IPS-18c (cell line): Measurements from ENCODE around the gene OR7G3.

Experiments
- H3K4me3 ChIP-seq: 2 replicates; pipeline ENCODE4 v1.7.0; 2013; ENCODE audit warnings: low read depth, mild to moderate bottlenecking, low read length, moderate library complexity; ENCODE audit not compliant: insufficient read depth
- H3K9me3 ChIP-seq: one replicate; pipeline ENCODE4 v1.6.1; 2013; ENCODE audit warnings: mild to moderate bottlenecking, low read length, moderate library complexity; ENCODE audit not compliant: control insufficient read depth, insufficient read depth

The OR7G3 gene

DNA sequence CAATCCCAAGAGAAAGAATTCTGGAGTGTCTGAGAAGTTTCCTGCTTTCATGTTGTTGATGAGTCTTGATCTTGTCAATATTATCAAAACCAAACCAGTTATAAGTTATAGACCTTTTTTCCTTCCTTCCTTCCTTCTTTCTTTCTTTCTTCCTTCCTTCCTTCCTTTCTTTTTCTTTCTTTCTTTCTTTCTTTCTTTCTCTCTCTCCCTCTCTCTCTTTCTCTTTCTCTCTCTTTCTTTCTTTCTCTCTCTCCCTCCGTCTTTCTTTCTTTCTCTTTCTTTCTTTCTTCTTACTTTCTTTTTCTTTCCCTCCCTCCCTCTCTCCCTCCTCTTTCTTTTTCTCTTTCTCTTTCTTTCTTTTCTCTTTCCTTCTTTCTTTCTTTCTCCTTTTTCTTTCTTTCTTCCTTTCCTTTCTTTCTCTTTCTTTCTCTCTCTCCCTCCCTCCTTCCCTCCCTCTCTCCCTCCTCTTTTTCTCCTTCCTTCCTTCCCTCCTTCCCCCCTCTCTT, at the start of gene OR7G3:
OR7G3 (minus strand) TSS at position 51 of the 506 bp plus-strand sequence; CDS start at position 51, 0 bp downstream.
- Histone ChIP-seq H3K9me3 (no peaks in the 10 kb centered on the region), H3K4me3 (no peak within 1 kb of the TSS)

DNA sequence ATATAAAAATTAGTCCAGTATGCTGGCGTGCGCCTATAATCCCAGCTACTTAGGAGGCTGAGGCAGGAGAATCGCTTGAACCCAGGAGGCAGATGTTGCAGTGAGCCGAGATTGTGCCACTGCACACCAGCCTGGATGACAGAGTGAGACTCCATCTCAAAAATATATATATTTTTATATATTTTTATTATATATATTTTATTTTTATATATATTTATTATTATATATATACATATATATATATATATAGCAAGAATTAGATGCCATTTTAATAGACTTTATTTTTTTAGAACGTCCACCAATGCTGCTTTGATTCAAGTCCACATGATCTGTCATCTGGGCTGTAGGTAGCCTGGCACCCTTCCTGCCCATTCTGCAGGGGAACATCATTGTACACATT, 48.6 kb upstream of the OR7G3 start:
- Histone ChIP-seq H3K4me3 (no peak overlapping the region), H3K9me3 (no peaks in the 10 kb centered on the region)

DNA sequence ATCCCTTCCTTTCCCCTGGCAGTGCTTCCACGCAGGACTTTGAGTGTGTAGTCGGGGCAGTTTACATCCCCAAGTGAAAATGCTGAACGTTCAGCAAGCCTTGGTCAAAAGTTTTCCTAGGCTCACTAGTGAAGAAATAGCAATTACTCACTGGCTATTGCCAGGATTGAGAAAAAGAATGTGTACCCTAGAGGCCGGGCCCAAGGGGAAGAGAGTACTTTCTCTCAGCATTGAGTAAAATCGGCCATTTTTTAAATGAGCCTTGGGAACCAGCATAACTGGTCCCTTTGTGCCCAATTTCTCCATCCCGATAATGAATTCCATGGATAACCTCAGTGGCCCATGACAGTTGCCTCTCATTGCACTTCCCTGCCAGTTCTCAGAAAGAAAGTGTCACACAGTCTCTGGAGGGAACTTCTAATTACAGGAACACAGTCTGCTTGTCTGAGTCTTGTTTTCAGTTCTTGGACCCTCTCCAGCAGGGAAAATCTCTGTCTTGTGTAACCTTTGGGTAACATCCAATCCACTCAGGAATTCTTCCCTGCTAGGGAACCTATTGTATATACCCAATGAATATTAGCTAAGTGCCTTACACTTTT, 44.7 kb upstream of the OR7G3 start:
- Histone ChIP-seq H3K4me3 (no peak overlapping the region), H3K9me3 (no peaks in the 10 kb centered on the region)

- Histone ChIP-seq H3K4me3 (no peak overlapping the region), H3K9me3 (no peaks in the 10 kb centered on the region)
These were observed 40.1 kb upstream of the OR7G3 start for GRCh38 chr19:9166846-9167245.

GRCh38 chr19:9165261-9165660, 38.5 kb upstream of the OR7G3 start:
- peaks cover 3% of the 10 kb centered on the region for H3K9me3 ChIP-seq

GRCh38 chr19:9161427-9161826, 34.7 kb upstream of the OR7G3 start:
- H3K9me3 ChIP-seq, result peaks cover 5% of the 10 kb centered on the region
- H3K4me3 ChIP-seq, result no peak overlapping the region

More at GRCh38 chr19:9165261-9165660, 38.5 kb upstream of the OR7G3 start:
- H3K4me3 ChIP-seq, result no peak overlapping the region

GRCh38 chr19:9159891-9160290, 33.1 kb upstream of the OR7G3 start:
- Histone ChIP-seq H3K9me3 (peaks cover 5% of the 10 kb centered on the region), H3K4me3 (no peak overlapping the region)

GRCh38 chr19:9156304-9156703, 29.6 kb upstream of the OR7G3 start:
- Histone ChIP-seq H3K4me3 (no peak overlapping the region), H3K9me3 (peaks cover 9% of the 10 kb centered on the region)

DNA sequence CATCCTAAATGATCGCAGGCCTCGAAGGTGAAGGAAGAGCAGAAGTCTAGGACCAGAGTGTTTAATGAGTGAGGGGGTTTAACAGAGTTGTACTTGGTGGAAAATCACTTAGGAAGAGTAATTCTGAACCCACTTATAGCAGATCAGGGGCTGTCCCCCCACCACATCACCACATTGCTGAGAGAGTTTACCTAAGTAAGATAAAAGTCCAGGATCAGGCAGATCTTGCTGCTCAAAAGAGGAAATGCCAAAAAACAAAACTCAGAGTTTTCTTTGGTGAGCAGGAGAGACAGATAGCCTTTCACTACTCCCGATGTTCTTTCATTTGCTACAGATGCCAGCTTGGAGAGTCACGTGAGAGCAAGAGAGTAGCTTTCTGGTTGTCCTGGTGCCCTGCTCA, 28.8 kb upstream of the OR7G3 start:
- H3K4me3 ChIP-seq, result no peak overlapping the region
- H3K9me3 ChIP-seq, result peaks cover 11% of the 10 kb centered on the region

DNA sequence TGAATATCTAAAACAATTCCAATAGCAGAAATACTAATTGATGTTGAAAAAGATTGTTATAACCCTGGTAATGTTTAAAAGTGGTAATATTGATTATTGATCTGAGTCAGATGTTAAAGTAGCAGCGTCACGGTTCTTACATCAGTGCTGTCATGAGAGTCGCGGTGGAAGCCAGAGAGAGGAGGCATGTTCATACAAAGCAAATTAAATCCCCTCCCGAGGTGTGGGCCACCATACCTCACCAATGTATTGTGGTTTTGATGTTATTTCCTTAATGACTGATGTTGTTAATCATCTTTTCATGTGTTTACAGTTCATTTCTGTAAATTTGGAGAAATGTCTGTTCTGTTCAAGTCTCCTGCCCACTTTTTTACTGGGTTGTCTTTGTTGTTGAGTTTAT, 24.6 kb upstream of the OR7G3 start:
- Histone ChIP-seq H3K4me3 (no peak overlapping the region), H3K9me3 (peaks cover 8% of the 10 kb centered on the region)

DNA sequence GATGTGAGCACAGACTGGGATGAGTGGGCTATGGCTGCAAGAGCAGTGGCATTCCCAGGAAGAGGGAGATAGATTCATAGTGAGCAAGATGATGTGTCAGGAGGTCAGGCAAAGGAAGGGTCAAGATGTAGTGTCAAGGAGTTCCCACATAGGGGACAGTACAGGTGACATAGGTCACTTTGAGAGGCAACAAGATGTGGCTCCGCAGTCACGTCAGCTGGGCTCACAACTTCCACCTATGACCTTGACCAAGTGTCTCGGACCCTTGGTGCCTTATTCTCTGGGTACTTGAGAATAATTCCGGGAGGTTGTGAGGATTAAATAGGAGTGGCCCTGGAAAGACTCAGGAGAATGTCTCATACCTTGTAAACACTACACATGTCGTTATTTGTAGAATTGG, 23.9 kb upstream of the OR7G3 start:
- Histone ChIP-seq H3K9me3 (peaks cover 8% of the 10 kb centered on the region), H3K4me3 (no peak overlapping the region)

DNA sequence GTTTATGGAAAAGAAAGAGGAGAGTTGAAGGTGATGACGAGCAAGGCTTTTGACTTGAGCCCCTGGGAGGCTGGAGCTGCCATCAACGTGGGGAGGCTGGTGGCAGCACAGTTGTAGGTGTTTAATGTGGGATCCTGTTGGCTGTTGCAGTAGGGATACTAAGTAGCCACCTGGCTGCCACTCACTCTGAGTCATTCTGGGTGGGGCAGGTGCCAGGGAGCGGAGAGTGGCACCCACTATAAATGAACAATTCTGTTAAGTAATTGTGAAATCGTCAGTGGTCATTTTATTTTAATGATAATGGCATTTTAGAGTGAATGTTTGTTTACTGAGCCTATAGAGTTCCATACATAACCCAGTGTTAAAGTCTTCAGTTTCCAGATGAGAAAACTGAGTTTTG, 23.2 kb upstream of the OR7G3 start:
- Histone ChIP-seq H3K9me3 (peaks cover 11% of the 10 kb centered on the region), H3K4me3 (no peak overlapping the region)

DNA sequence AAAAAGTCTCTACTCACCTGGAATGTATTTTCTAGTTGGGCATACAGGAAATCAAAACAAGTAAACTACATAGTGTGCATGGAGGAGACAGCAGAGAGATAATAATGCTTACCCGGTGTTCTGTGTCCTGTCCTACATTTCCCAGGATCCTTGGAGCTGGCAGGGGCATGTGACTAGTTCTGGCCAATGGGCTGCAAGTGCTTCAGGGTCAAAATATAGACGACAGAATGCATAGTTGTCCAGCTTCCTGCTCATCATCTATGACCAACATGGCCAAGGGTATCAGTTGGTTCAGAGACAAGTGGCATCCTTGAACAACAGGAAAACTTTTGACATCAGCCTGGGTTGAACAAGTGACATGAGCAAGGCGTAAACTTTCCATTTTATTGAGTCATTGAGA, 21.9 kb upstream of the OR7G3 start:
- H3K9me3 ChIP-seq, result peaks cover 14% of the 10 kb centered on the region
- H3K4me3 ChIP-seq, result no peak overlapping the region

DNA sequence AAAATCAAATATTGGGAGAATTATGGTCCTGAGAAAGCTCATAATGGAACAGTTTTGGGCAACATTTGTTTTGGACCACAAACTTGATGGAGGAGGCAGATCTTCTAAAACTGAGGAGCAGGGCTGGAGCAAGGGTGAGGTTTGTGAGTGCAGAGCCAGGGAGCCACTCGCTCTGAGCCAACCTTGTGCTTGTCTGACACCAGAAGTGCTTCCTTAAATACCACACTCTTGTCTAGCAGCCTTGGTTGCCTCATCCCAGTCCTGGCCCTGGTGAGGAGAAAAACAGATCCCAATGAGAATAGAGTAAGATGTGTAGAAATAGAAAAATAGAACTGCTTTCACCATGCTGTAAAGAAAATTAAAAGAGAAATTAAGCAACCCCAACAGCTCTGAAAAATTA, 20.1 kb upstream of the OR7G3 start:
- peaks cover 10% of the 10 kb centered on the region for H3K9me3 ChIP-seq
- H3K4me3 ChIP-seq, result no peak overlapping the region

- H3K4me3 ChIP-seq, result no peak overlapping the region
- H3K9me3 ChIP-seq, result peaks cover 5% of the 10 kb centered on the region
These were observed 18.2 kb upstream of the OR7G3 start for GRCh38 chr19:9144920-9145319.

DNA sequence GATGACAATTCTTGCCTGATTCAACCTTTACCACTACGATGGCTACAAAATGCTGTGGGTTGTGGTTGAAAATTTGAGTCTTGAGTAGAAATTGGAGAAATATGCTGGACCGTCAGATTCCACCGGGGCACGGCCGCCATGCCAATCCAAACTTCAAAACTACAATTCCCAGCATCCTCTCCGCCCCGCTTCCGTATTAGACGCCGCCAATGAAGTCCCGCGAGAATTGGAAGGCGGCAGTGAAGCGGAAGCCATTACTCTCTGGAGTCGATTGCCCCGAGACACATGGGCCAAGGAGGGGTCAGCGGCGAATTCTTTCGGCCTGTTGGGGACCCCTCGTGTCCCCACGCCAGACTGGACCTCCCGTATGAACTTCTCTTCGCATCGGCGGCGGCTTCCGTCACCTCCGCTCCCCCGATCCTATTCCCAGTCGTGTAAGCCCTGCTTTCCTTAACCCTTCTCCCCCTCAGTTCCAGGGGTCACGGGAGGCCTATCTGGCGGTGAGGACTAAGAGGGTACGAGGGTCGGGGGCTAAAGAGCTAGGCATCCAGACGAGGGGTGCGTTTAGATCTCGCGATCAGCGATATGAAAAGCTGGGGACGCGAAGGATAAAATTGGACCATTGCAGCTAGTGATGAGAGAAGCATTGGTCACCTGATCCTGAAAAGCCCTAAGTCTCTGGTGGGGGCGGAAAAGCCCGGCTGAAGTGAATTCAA, 13.6 kb upstream of the OR7G3 start, which contains the start of gene ZNF317:
ZNF317 (plus strand) TSS at position 239 of the 716 bp plus-strand sequence. CDS start 15,620 bp downstream, outside the sequence.
- H3K4me3 ChIP-seq, result peak within 1 kb of the TSS; percentile 92
- H3K9me3 ChIP-seq, result peaks cover 5% of the 10 kb centered on the region

- peak overlapping the region; percentile 92 for H3K4me3 ChIP-seq
- H3K9me3 ChIP-seq, result no peaks in the 10 kb centered on the region
These were observed 12.9 kb upstream of the OR7G3 start for GRCh38 chr19:9139609-9140158.

GRCh38 chr19:9132422-9132821, 5.7 kb upstream of the OR7G3 start:
- Histone ChIP-seq H3K4me3 (no peak overlapping the region), H3K9me3 (no peaks in the 10 kb centered on the region)
